ENCODE measurements around the gene PURA. TPM values are rescaled to one million over a fixed set of nuclear protein-coding genes. Genes with fewer than 3 reads are reported as not detected.

The PURA gene
- total RNA-seq, 4 donors from 2014 or later: 7.4 to 34.6 (median 18.8) TPM

- 0 to 21% methylated on average over 1 to 4 of the region's 4 CpGs for WGBS, 2 donors (ENCODE audit: low coverage in 1 of 2)
- Histone ChIP-seq H3K4me1 (no peaks in the 10 kb centered on the region), H3K27me3 (peaks cover 6% of the 10 kb centered on the region), H3K36me3 (no peaks in the 10 kb centered on the region), H3K9me3 (no peaks in the 10 kb centered on the region), H3K27ac (no peak overlapping the region), H3K4me3 (no peak overlapping the region)
- TF ChIP-seq EP300 (IDR thresholded peaks at IDR 0.05; ENCODE audit: low read depth) (no peak), POLR2AphosphoS5 (IDR thresholded peaks at IDR 0.05) (no peak)
- no peak for DNase-seq
- intact Hi-C loops (cut with DNase I; ENCODE audit: low total_unique reads): no loop called here
- in situ Hi-C loops (cut with MboI; ENCODE audit: low pct_ligation_motif_present in 1 of 4, low pct_unique_long_range_greater_than_20kb in 1 of 4, low sequenced_read_pairs in 3 of 4): no loop called here
Observed at GRCh38 chr5:140084541-140084940, 29.4 kb upstream of the PURA start.

- in situ Hi-C loops (cut with MboI; ENCODE audit: low pct_ligation_motif_present in 1 of 4, low pct_unique_long_range_greater_than_20kb in 1 of 4, low sequenced_read_pairs in 3 of 4): no loop called here
- H3K27me3 ChIP-seq: peaks cover 5% of the 10 kb centered on the region
- H3K36me3 ChIP-seq: no peaks in the 10 kb centered on the region
- TF ChIP-seq EP300 (IDR thresholded peaks at IDR 0.05; ENCODE audit: low read depth) (no peak), POLR2AphosphoS5 (IDR thresholded peaks at IDR 0.05) (no peak), POLR2A (IDR thresholded peaks at IDR 0.05) (no peak), CTCF (IDR thresholded peaks at IDR 0.05) (no peak)
- peaks cover 0 to 12% of the 10 kb centered on the region in 2 donors for H3K9me3 ChIP-seq
- H3K4me1 ChIP-seq: no peaks in the 10 kb centered on the region
- intact Hi-C loops (cut with DNase I; ENCODE audit: low total_unique reads): no loop called here
- DNase-seq: no peak
- 77 to 92% methylated on average over 1 of the region's 1 CpG for WGBS, 2 donors (ENCODE audit: low coverage in 1 of 2)
- no peak overlapping the region for H3K27ac ChIP-seq
- no peak overlapping the region for H3K4me3 ChIP-seq
Observed at GRCh38 chr5:140090251-140090650, 23.7 kb upstream of the PURA start.

- Histone ChIP-seq H3K9me3 (peaks cover 0 to 12% of the 10 kb centered on the region in 2 donors), H3K27ac (no peak overlapping the region), H3K27me3 (peaks cover 5% of the 10 kb centered on the region), H3K4me3 (no peak overlapping the region), H3K4me1 (no peaks in the 10 kb centered on the region), H3K36me3 (no peaks in the 10 kb centered on the region)
- intact Hi-C loops (cut with DNase I; ENCODE audit: low total_unique reads) (no loop called here), in situ Hi-C loops (cut with MboI; ENCODE audit: low pct_ligation_motif_present in 1 of 4, low pct_unique_long_range_greater_than_20kb in 1 of 4, low sequenced_read_pairs in 3 of 4) (no loop called here)
- TF ChIP-seq EP300 (IDR thresholded peaks at IDR 0.05; ENCODE audit: low read depth) (no peak), POLR2A (IDR thresholded peaks at IDR 0.05) (no peak), POLR2AphosphoS5 (IDR thresholded peaks at IDR 0.05) (no peak), CTCF (IDR thresholded peaks at IDR 0.05) (no peak)
- WGBS, 2 donors (ENCODE audit: low coverage in 1 of 2): 20 to 26% methylated on average over 1 of the region's 1 CpG
- no peak for DNase-seq
Observed at GRCh38 chr5:140093179-140093578, 20.7 kb upstream of the PURA start.

GRCh38 chr5:140093866-140094265 lies 20.0 kb upstream of the PURA start:
- no peaks in the 10 kb centered on the region for H3K4me1 ChIP-seq
- no peak for DNase-seq
- H3K27me3 ChIP-seq: peaks cover 5% of the 10 kb centered on the region
- H3K36me3 ChIP-seq: no peaks in the 10 kb centered on the region
- H3K4me3 ChIP-seq: no peak overlapping the region
- TF ChIP-seq POLR2AphosphoS5 (IDR thresholded peaks at IDR 0.05) (no peak), EP300 (IDR thresholded peaks at IDR 0.05; ENCODE audit: low read depth) (no peak), POLR2A (IDR thresholded peaks at IDR 0.05) (no peak), CTCF (IDR thresholded peaks at IDR 0.05) (no peak)
- H3K27ac ChIP-seq: no peak overlapping the region
- in situ Hi-C loops (cut with MboI; ENCODE audit: low pct_ligation_motif_present in 1 of 4, low pct_unique_long_range_greater_than_20kb in 1 of 4, low sequenced_read_pairs in 3 of 4) (no loop called here), intact Hi-C loops (cut with DNase I; ENCODE audit: low total_unique reads) (no loop called here)
- 79 to 83% methylated on average over 1 of the region's 1 CpG for WGBS, 2 donors (ENCODE audit: low coverage in 1 of 2)
- peaks cover 0 to 12% of the 10 kb centered on the region in 2 donors for H3K9me3 ChIP-seq

DNA sequence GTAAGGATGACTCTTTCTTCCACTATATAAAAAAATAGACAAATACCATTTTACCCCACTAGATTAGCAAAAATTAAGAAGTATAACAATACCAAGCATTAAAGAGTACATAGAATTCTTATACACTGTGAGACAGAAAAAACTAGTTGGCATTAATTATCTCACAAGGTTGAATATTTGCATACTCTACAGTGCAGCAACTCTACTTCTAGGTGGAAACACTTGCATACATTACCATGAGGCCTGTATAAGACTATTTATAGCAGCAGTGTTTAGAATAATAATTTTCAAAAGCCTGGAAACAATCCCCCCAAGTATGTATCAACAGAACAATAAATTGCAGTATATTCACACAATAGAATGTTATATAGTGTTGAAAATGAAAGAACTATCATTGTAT lies 19.0 kb upstream of the PURA start:
- Histone ChIP-seq H3K27ac (no peak overlapping the region), H3K9me3 (peaks cover 0 to 9% of the 10 kb centered on the region in 2 donors), H3K4me1 (no peaks in the 10 kb centered on the region), H3K36me3 (no peaks in the 10 kb centered on the region), H3K4me3 (no peak overlapping the region), H3K27me3 (peaks cover 5% of the 10 kb centered on the region)
- TF ChIP-seq EP300 (IDR thresholded peaks at IDR 0.05; ENCODE audit: low read depth) (no peak), CTCF (IDR thresholded peaks at IDR 0.05) (no peak), POLR2A (IDR thresholded peaks at IDR 0.05) (no peak), POLR2AphosphoS5 (IDR thresholded peaks at IDR 0.05) (no peak)
- in situ Hi-C loops (cut with MboI; ENCODE audit: low pct_ligation_motif_present in 1 of 4, low pct_unique_long_range_greater_than_20kb in 1 of 4, low sequenced_read_pairs in 3 of 4): no loop called here
- intact Hi-C loops (cut with DNase I; ENCODE audit: low total_unique reads): no loop called here
- no peak for DNase-seq

All from transverse colon (tissue), 4 donors.